ENCODE results near the gene PTPRD. TPM values are rescaled to one million over a fixed set of nuclear protein-coding genes. Genes with fewer than 3 reads are reported as not detected.

Gene PTPRD
- total and polyA plus RNA-seq, 2 of the 4 experiments (the other 2 are of a cell fraction), result 0.07 to 0.18 TPM

DNA sequence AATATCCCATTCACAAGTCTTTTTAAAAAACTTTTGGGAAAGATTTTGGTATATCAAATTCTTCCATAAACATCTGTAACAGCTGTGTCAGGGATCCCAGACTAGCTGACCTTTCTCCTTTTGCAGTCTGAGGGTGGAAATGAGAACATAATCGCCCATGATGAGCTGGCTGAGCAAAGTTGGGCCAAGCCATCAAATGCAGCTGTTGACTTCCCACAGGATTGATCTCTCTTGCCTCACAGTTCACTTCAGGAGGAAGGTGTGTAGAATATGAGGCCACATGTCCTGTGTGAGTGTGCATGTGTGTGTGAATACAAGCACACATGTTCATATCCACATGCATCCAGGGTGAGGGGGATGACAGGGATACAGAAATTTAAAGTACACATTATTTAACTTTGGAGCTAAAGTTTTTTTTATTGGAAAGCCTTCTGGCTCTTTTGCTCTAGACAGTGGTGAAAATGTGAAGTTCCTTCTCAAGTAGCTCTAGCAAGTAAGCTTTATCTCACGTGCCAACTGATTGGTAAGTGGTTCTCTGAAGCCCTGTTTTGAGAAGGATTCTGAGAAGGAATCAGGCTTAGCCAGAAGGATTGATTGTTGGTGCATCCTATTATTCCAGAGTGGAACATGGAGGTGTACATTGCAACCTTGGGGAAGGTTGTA, 2344.5 kb downstream of the PTPRD start:
- H4K20me1 ChIP-seq (ENCODE audit: insufficient read depth, low read length), result no peaks in the 10 kb centered on the region
- no peak overlapping the region for H2BK15ac ChIP-seq (ENCODE audit: low read depth, low read length)
- no peak overlapping the region for H3K4me3 ChIP-seq (ENCODE audit: insufficient read depth, low read depth, low read length)
- H2BK20ac ChIP-seq (ENCODE audit: low read depth, low read length), result no peak overlapping the region
- H3K9me3 ChIP-seq (ENCODE audit: control insufficient read depth, insufficient read depth, low read length), result no peaks in the 10 kb centered on the region
- no peaks in the 10 kb centered on the region for H3K4me1 ChIP-seq (ENCODE audit: control insufficient read depth, insufficient read depth, low read length)
- H3K23ac ChIP-seq (ENCODE audit: low read depth, low read length), result no peak overlapping the region
- no peaks in the 10 kb centered on the region for H3K9me1 ChIP-seq (ENCODE audit: insufficient read depth, low read length)
- no peak for DNase-seq
- BruUV-seq (replicated peaks), result no TSS peak
- H3K4ac ChIP-seq (ENCODE audit: low read depth, low read length), result no peak overlapping the region
- H3K9ac ChIP-seq (ENCODE audit: low read depth, low read length), result no peak overlapping the region
- H3K27me3 ChIP-seq (ENCODE audit: control insufficient read depth, insufficient read depth, low read length), result no peaks in the 10 kb centered on the region
- H3K14ac ChIP-seq (replicated peaks; ENCODE audit: low read depth, low read length), result no peak overlapping the region
- no peak overlapping the region for H3K27ac ChIP-seq (ENCODE audit: insufficient read depth, low read length)
- no peak overlapping the region for H3K18ac ChIP-seq (ENCODE audit: low read depth, low read length)
- TF ChIP-seq RAD21 (IDR thresholded peaks at IDR 0.05; ENCODE audit: low read length), result no peak
- no peak for TF ChIP-seq FOS (IDR thresholded peaks at IDR 0.05; ENCODE audit: low read depth, low read length)
- no peak for TF ChIP-seq NFE2L2 (IDR thresholded peaks at IDR 0.05; ENCODE audit: low read depth, low read length)
- TF ChIP-seq, protein P1, sequence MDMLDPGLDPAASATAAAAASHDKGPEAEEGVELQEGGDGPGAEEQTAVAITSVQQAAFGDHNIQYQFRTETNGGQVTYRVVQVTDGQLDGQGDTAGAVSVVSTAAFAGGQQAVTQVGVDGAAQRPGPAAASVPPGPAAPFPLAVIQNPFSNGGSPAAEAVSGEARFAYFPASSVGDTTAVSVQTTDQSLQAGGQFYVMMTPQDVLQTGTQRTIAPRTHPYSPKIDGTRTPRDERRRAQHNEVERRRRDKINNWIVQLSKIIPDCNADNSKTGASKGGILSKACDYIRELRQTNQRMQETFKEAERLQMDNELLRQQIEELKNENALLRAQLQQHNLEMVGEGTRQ (IDR thresholded peaks at IDR 0.05; ENCODE audit: low read depth, low read length), result no peak
- TF ChIP-seq, protein P2, sequence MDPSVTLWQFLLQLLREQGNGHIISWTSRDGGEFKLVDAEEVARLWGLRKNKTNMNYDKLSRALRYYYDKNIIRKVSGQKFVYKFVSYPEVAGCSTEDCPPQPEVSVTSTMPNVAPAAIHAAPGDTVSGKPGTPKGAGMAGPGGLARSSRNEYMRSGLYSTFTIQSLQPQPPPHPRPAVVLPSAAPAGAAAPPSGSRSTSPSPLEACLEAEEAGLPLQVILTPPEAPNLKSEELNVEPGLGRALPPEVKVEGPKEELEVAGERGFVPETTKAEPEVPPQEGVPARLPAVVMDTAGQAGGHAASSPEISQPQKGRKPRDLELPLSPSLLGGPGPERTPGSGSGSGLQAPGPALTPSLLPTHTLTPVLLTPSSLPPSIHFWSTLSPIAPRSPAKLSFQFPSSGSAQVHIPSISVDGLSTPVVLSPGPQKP (IDR thresholded peaks at IDR 0.05; ENCODE audit: borderline replicate concordance, low read depth, low read length), result no peak
- no peak for TF ChIP-seq CHD1 (IDR thresholded peaks at IDR 0.05; ENCODE audit: low read depth, low read length)
- no peak for TF ChIP-seq CEBPB (IDR thresholded peaks at IDR 0.05; ENCODE audit: low read depth, low read length)
- no peak for TF ChIP-seq RFX5 (IDR thresholded peaks at IDR 0.05; ENCODE audit: low read depth, low read length)
- TF ChIP-seq MAZ (IDR thresholded peaks at IDR 0.05; ENCODE audit: borderline replicate concordance, low read depth, low read length), result no peak
- no peak for TF ChIP-seq POLR2A (IDR thresholded peaks at IDR 0.05; ENCODE audit: low read depth, low read length)
- TF ChIP-seq MAFK (IDR thresholded peaks at IDR 0.05; ENCODE audit: low read depth, low read length), result no peak
- no peak for TF ChIP-seq MXI1 (IDR thresholded peaks at IDR 0.05; ENCODE audit: borderline replicate concordance, low read depth, low read length)
- TF ChIP-seq BHLHE40 (IDR thresholded peaks at IDR 0.05; ENCODE audit: low read depth, low read length), result no peak
- TF ChIP-seq, protein P3, sequence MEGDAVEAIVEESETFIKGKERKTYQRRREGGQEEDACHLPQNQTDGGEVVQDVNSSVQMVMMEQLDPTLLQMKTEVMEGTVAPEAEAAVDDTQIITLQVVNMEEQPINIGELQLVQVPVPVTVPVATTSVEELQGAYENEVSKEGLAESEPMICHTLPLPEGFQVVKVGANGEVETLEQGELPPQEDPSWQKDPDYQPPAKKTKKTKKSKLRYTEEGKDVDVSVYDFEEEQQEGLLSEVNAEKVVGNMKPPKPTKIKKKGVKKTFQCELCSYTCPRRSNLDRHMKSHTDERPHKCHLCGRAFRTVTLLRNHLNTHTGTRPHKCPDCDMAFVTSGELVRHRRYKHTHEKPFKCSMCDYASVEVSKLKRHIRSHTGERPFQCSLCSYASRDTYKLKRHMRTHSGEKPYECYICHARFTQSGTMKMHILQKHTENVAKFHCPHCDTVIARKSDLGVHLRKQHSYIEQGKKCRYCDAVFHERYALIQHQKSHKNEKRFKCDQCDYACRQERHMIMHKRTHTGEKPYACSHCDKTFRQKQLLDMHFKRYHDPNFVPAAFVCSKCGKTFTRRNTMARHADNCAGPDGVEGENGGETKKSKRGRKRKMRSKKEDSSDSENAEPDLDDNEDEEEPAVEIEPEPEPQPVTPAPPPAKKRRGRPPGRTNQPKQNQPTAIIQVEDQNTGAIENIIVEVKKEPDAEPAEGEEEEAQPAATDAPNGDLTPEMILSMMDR (conservative IDR thresholded peaks at IDR 0.05; ENCODE audit: low read depth, low read length), result no peak
- TF ChIP-seq SMC3 (IDR thresholded peaks at IDR 0.05; ENCODE audit: low read depth, low read length), result no peak
- no peak for TF ChIP-seq RCOR1 (IDR thresholded peaks at IDR 0.05; ENCODE audit: insufficient replicate concordance, low read length)
- no peak overlapping the region for H4K8ac ChIP-seq (ENCODE audit: low read depth in 2 of 2, low read length in 2 of 2)
- H2BK120ac ChIP-seq (ENCODE audit: low read depth, low read length), result no peak overlapping the region
- no peak overlapping the region for H4K5ac ChIP-seq (ENCODE audit: low read depth, low read length)
- H2AK9ac ChIP-seq (replicated peaks; ENCODE audit: low read depth, low read length, poor library complexity), result no peak overlapping the region
- WGBS, 2 experiments (ENCODE audit: extremely low coverage in 2 of 2, insufficient read length in 1 of 2), result no CpG with 5 or more reads among the region's 2 CpGs
- ChIA-PET CTCF (no interaction called here), POLR2A (ENCODE audit: unreplicated experiment) (no interaction called here)
- dilution Hi-C loops (cut with HindIII; ENCODE audit: low sequenced_read_pairs, unreplicated experiment), result no loop called here
- H3K36me3 ChIP-seq (ENCODE audit: control insufficient read depth, insufficient read depth, low read length), result no peaks in the 10 kb centered on the region
- no peaks in the 10 kb centered on the region for H3K79me1 ChIP-seq (ENCODE audit: low read depth in 1 of 2, low read length in 2 of 2)
- H3K4me2 ChIP-seq (ENCODE audit: low read depth, low read length), result no peak overlapping the region
- ATAC-seq (ENCODE audit: low read depth), result no peak
- no peak overlapping the region for H4K91ac ChIP-seq (ENCODE audit: insufficient read depth, low read depth, low read length)
- H3K56ac ChIP-seq (ENCODE audit: extremely low read depth, insufficient read depth, low read length), result no peak overlapping the region
- no peak overlapping the region for H2AFZ ChIP-seq (replicated peaks; ENCODE audit: low read length, poor library complexity)
- H2BK5ac ChIP-seq (ENCODE audit: low read depth, low read length, poor library complexity, severe bottlenecking), result no peak overlapping the region
- no peak overlapping the region for H2AK5ac ChIP-seq (ENCODE audit: low read depth, low read length)
- in situ Hi-C loops (cut with MboI; ENCODE audit: low sequenced_read_pairs), result no loop called here
- intact Hi-C loops (cut with micrococcal nuclease), result no loop called here
